GM12801 (cell line): ENCODE measurements around the gene CTF1.

Experiments
- CTCF ChIP-seq: IDR thresholded peaks from one replicate; pipeline ENCODE4 v1.5.1; 2011; ENCODE audit warnings: control low read depth; ENCODE audit not compliant: insufficient read length; ENCODE audit errors: extremely low read depth

Gene CTF1

GRCh38 chr16:30934827-30935557 is 38.6 kb downstream of the CTF1 start:
- no peak for TF ChIP-seq CTCF

- no peak for TF ChIP-seq CTCF
Measured at GRCh38 chr16:30937692-30938091, 41.3 kb downstream of the CTF1 start.

- no peak for TF ChIP-seq CTCF
Measured at GRCh38 chr16:30941600-30942425, 45.4 kb downstream of the CTF1 start.

- no peak for TF ChIP-seq CTCF
Measured at GRCh38 chr16:30942426-30942806, 46.0 kb downstream of the CTF1 start.

- no peak for TF ChIP-seq CTCF
Measured at GRCh38 chr16:30944352-30944751, 47.9 kb downstream of the CTF1 start.

- TF ChIP-seq CTCF: no peak
Measured at GRCh38 chr16:30946671-30947540, 50.5 kb downstream of the CTF1 start.

GRCh38 chr16:30947541-30947858 is 51.1 kb downstream of the CTF1 start:
- no peak for TF ChIP-seq CTCF
